ENCODE data around the gene CENPM. TPM values are rescaled to one million over a fixed set of nuclear protein-coding genes. Genes with fewer than 3 reads are reported as not detected.

Gene CENPM
- total and polyA plus RNA-seq, 2 experiments from 2014 or later: 6.7 to 14.9 TPM

- H3K4me3 ChIP-seq: no peak overlapping the region
- H3K27me3 ChIP-seq: no peaks in the 10 kb centered on the region
- 95% methylated on average over 7 of the region's 7 CpGs for WGBS (ENCODE audit: low lambda C conversion rate, missing lambda C conversion rate)
- no peaks in the 10 kb centered on the region for H3K36me3 ChIP-seq (replicated peaks; ENCODE audit: insufficient read depth, low read depth)
- no peaks in the 10 kb centered on the region for H3K9me2 ChIP-seq (replicated peaks; ENCODE audit: insufficient read depth)
- no peaks in the 10 kb centered on the region for H3K4me1 ChIP-seq (ENCODE audit: insufficient read depth)
- no peak overlapping the region for H3K4me2 ChIP-seq
- H3K27ac ChIP-seq: no peak overlapping the region
- no peak overlapping the region for H2AFZ ChIP-seq
- H3K79me2 ChIP-seq: no peaks in the 10 kb centered on the region
- H3K9me3 ChIP-seq (ENCODE audit: low read depth): no peaks in the 10 kb centered on the region
- no peak for TF ChIP-seq EZH2phosphoT487 (IDR thresholded peaks at IDR 0.05; ENCODE audit: low read depth, severe bottlenecking, unreplicated experiment)
- TF ChIP-seq CTCF (IDR thresholded peaks at IDR 0.05; ENCODE audit: poor library complexity): no peak
- no peak for TF ChIP-seq EZH2 (IDR thresholded peaks at IDR 0.05; ENCODE audit: borderline replicate concordance)
- DNase-seq (ENCODE audit: low spot score): no peak
- H4K20me1 ChIP-seq (ENCODE audit: insufficient read depth, poor library complexity, severe bottlenecking): no peaks in the 10 kb centered on the region
These were observed 44.2 kb upstream of the CENPM start for GRCh38 chr22:41991111-41991510.

- Histone ChIP-seq H3K36me3 (replicated peaks; ENCODE audit: insufficient read depth, low read depth) (no peaks in the 10 kb centered on the region), H3K27ac (no peak overlapping the region), H3K9me3 (ENCODE audit: low read depth) (no peaks in the 10 kb centered on the region), H3K4me2 (no peak overlapping the region), H3K4me1 (ENCODE audit: insufficient read depth) (no peaks in the 10 kb centered on the region), H4K20me1 (ENCODE audit: insufficient read depth, poor library complexity, severe bottlenecking) (no peaks in the 10 kb centered on the region), H3K9me2 (replicated peaks; ENCODE audit: insufficient read depth) (no peaks in the 10 kb centered on the region), H3K27me3 (no peaks in the 10 kb centered on the region), H2AFZ (no peak overlapping the region), H3K4me3 (no peak overlapping the region), H3K79me2 (no peaks in the 10 kb centered on the region)
- WGBS (ENCODE audit: low lambda C conversion rate, missing lambda C conversion rate): 98% methylated on average over 4 of the region's 4 CpGs
- TF ChIP-seq CTCF (IDR thresholded peaks at IDR 0.05; ENCODE audit: poor library complexity) (no peak), EZH2phosphoT487 (IDR thresholded peaks at IDR 0.05; ENCODE audit: low read depth, severe bottlenecking, unreplicated experiment) (no peak), EZH2 (IDR thresholded peaks at IDR 0.05; ENCODE audit: borderline replicate concordance) (no peak)
- no peak for DNase-seq (ENCODE audit: low spot score)
These were observed 42.3 kb upstream of the CENPM start for GRCh38 chr22:41989246-41989645.

- Histone ChIP-seq H3K9me3 (ENCODE audit: low read depth) (no peaks in the 10 kb centered on the region), H4K20me1 (ENCODE audit: insufficient read depth, poor library complexity, severe bottlenecking) (no peaks in the 10 kb centered on the region), H3K36me3 (replicated peaks; ENCODE audit: insufficient read depth, low read depth) (no peaks in the 10 kb centered on the region), H3K27ac (no peak overlapping the region), H3K27me3 (no peaks in the 10 kb centered on the region), H2AFZ (no peak overlapping the region), H3K4me2 (no peak overlapping the region), H3K9me2 (replicated peaks; ENCODE audit: insufficient read depth) (no peaks in the 10 kb centered on the region), H3K79me2 (no peaks in the 10 kb centered on the region), H3K4me1 (ENCODE audit: insufficient read depth) (no peaks in the 10 kb centered on the region), H3K4me3 (no peak overlapping the region)
- TF ChIP-seq EZH2 (IDR thresholded peaks at IDR 0.05; ENCODE audit: borderline replicate concordance) (no peak), CTCF (IDR thresholded peaks at IDR 0.05; ENCODE audit: poor library complexity) (no peak)
- no peak for DNase-seq (ENCODE audit: low spot score)
- WGBS (ENCODE audit: low lambda C conversion rate, missing lambda C conversion rate): 89% methylated on average over 5 of the region's 5 CpGs
These were observed 40.3 kb upstream of the CENPM start for GRCh38 chr22:41987276-41987675.
